Peyer's patch (tissue), 4 donors: Measurements from ENCODE around the gene AKT2. TPM values are rescaled to one million over a fixed set of nuclear protein-coding genes. Genes with fewer than 3 reads are reported as not detected.

Experiments used
- DNase-seq, 3 donors: peaks; one replicate each; pipeline ENCODE4 v3.0.0-alpha.2; 2017 to 2019
- H3K27ac ChIP-seq, 4 donors: fragments of 200-600 bp; sonication (generic); one replicate each; pipeline ENCODE4 v1.5.1; 2016 to 2019
- H3K27me3 ChIP-seq, 2 donors: fragments of 200-600 bp; sonication (generic); one replicate each; pipeline ENCODE4 v1.5.1; 2019
- H3K36me3 ChIP-seq, 3 donors: fragments of 200-600 bp; sonication (generic); one replicate each; pipeline ENCODE4 v1.5.1; 2016 to 2019
- H3K4me1 ChIP-seq, 4 donors: fragments of 200-600 bp; sonication (generic); one replicate each; pipeline ENCODE4 v1.5.1; 2016 to 2019
- H3K4me3 ChIP-seq, 4 donors: fragments of 200-600 bp; sonication (generic); 1 replicate in 3 of 4; 2 replicates in 1 of 4; pipeline ENCODE4 v1.5.1; 2016 to 2019; ENCODE audit warnings: mild to moderate bottlenecking in 1 of 4
- H3K9me3 ChIP-seq, 4 donors: fragments of 200-600 bp; sonication (generic); one replicate each; pipeline ENCODE4 v1.5.1; 2016 to 2019; ENCODE audit warnings: mild to moderate bottlenecking in 1 of 4
- CTCF ChIP-seq, 6 experiments: fragments of 450-650 bp in 4 of 6; fragments of 200-600 bp in 2 of 6; sonication (generic) in 1 of 6; IDR thresholded peaks; one replicate each; pipeline ENCODE4 v1.5.1; 2017 to 2019; ENCODE audit warnings: antibody characterized with exemption in 6 of 6, mild to moderate bottlenecking in 3 of 6, moderate library complexity in 1 of 6
- POLR2A ChIP-seq, 2 donors: fragments of 450-650 bp; IDR thresholded peaks; one replicate each; pipeline ENCODE4 v1.5.1; 2017; ENCODE audit warnings: antibody characterized with exemption in 2 of 2, mild to moderate bottlenecking in 2 of 2, moderate library complexity in 2 of 2
- total RNA-seq, 4 donors: library from RNA; depleted of rRNA; stranded (reverse); fragments of >200 nt; gene quantifications; one replicate each; pipeline ENCODE4 v1.1.0, GENCODE V29; 2016

Gene AKT2
- total RNA-seq, 4 donors from 2014 or later: 67.1 to 146 (median 100) TPM

- peaks cover 0 to 18% of the 10 kb centered on the region in 2 donors for H3K27me3 ChIP-seq
- TF ChIP-seq CTCF (IDR thresholded peaks at IDR 0.05): no peak
- TF ChIP-seq POLR2A (IDR thresholded peaks at IDR 0.05): no peak
- no peaks in the 10 kb centered on the region for H3K9me3 ChIP-seq
- peak within 1 kb of the TSS in 2 of 4 donors; percentile 1 to 30 for H3K4me3 ChIP-seq
- no peak within 1 kb of the TSS for H3K27ac ChIP-seq
- no peak for DNase-seq
- no peaks in the 10 kb centered on the region for H3K36me3 ChIP-seq
- H3K4me1 ChIP-seq: peaks cover 0 to 22% (median 0%) of the 10 kb centered on the region in 4 donors
These were observed 66.9 kb downstream of the AKT2 start, which contains the start of gene TTC9B for GRCh38 chr19:40217934-40218890. TTC9B (minus strand) TSS chr19:40218384; CDS start chr19:40218381, 3 bp downstream.

- Histone ChIP-seq H3K27me3 (peaks cover 0 to 18% of the 10 kb centered on the region in 2 donors), H3K27ac (no peak overlapping the region), H3K4me3 (peak overlapping the region in 2 of 4 donors; percentile 1 to 30), H3K9me3 (no peaks in the 10 kb centered on the region), H3K4me1 (peaks cover 0 to 22% (median 0%) of the 10 kb centered on the region in 4 donors), H3K36me3 (no peaks in the 10 kb centered on the region)
- TF ChIP-seq POLR2A (IDR thresholded peaks at IDR 0.05) (no peak), CTCF (IDR thresholded peaks at IDR 0.05) (peak in 4 of 6 experiments; percentile 26 to 65 (median 44))
- DNase-seq: peak in 2 of 3 donors; percentile 75 to 79
These were observed 67.9 kb downstream of the AKT2 start for GRCh38 chr19:40217027-40217810.

GRCh38 chr19:40216777-40217026, 68.4 kb downstream of the AKT2 start:
- Histone ChIP-seq H3K27me3 (peaks cover 0 to 18% of the 10 kb centered on the region in 2 donors), H3K36me3 (no peaks in the 10 kb centered on the region), H3K4me1 (peaks cover 0 to 22% (median 0%) of the 10 kb centered on the region in 4 donors), H3K27ac (no peak overlapping the region), H3K9me3 (no peaks in the 10 kb centered on the region), H3K4me3 (peak overlapping the region in 1 of 4 donors; percentile 1)
- no peak for DNase-seq
- TF ChIP-seq CTCF (IDR thresholded peaks at IDR 0.05): no peak
- TF ChIP-seq POLR2A (IDR thresholded peaks at IDR 0.05): no peak

- no peak overlapping the region for H3K27ac ChIP-seq
- H3K9me3 ChIP-seq: no peaks in the 10 kb centered on the region
- no peak overlapping the region for H3K4me3 ChIP-seq
- no peak for TF ChIP-seq POLR2A (IDR thresholded peaks at IDR 0.05)
- TF ChIP-seq CTCF (IDR thresholded peaks at IDR 0.05): no peak
- peaks cover 0 to 18% of the 10 kb centered on the region in 2 donors for H3K27me3 ChIP-seq
- peaks cover 0 to 22% (median 0%) of the 10 kb centered on the region in 4 donors for H3K4me1 ChIP-seq
- H3K36me3 ChIP-seq: no peaks in the 10 kb centered on the region
- DNase-seq: no peak
These were observed 69.0 kb downstream of the AKT2 start for GRCh38 chr19:40216013-40216776.

- Histone ChIP-seq H3K27me3 (peaks cover 0 to 18% of the 10 kb centered on the region in 2 donors), H3K4me3 (no peak overlapping the region), H3K9me3 (no peaks in the 10 kb centered on the region), H3K4me1 (peaks cover 0 to 22% (median 0%) of the 10 kb centered on the region in 4 donors), H3K36me3 (peaks cover 0 to under 1% (median 0%) of the 10 kb centered on the region in 3 donors), H3K27ac (no peak overlapping the region)
- no peak for DNase-seq
- no peak for TF ChIP-seq POLR2A (IDR thresholded peaks at IDR 0.05)
- TF ChIP-seq CTCF (IDR thresholded peaks at IDR 0.05): no peak
These were observed 70.2 kb downstream of the AKT2 start for GRCh38 chr19:40214936-40215335.
